ENCODE measurements around the gene SHC4. TPM values are rescaled to one million over a fixed set of nuclear protein-coding genes. Genes with fewer than 3 reads are reported as not detected.

Gene SHC4
- polyA plus RNA-seq, 3 donors, result 0.09 to 1.9 (median 0.15) TPM

DNA sequence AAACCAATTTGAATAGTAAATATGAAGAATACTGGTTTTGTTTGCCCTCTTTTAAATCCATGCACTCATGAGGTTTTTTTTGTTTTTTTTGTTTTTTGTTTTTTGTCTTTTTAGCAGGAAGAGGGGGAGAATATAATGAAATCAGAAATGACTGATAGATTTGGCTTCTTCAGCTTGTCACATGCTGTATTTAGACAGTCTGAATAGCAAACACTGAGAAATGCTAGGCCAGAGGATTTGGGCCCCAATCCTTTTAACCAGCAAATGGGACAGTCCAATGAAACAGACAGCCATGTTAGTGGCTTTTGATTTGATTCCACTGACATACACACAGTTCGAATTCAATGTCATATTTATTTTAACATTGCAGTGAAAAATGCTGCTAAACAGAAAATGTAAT, 138.6 kb downstream of the SHC4 start:
- 78 to 100% (median 85%) methylated on average over 1 of the region's 1 CpG for WGBS, 3 donors
- no peak overlapping the region for H3K27ac ChIP-seq (ENCODE audit: low read depth, low read length)

DNA sequence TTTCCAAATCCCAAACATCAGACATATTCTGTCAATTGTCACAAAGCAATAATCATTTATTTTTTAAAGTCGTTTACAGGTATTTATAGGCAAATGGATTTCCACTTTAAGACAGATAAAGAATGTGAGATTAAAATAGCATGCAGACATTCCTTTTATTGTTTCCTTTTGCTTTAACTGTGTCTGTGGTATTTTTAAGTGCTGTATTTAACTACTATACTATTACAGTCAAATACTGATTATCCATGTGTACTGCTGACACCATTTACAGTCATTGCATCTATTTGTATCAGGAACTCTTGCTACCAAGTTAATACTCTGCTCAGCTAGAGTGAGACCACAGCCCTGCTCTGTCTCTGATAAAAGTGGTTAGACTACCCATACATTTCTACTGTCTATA, 140.0 kb downstream of the SHC4 start:
- 37 to 61% (median 53%) methylated on average over 1 of the region's 1 CpG for WGBS, 3 donors
- no peak overlapping the region for H3K27ac ChIP-seq (ENCODE audit: low read depth, low read length)

- 6 to 30% (median 26%) methylated on average over 1 of the region's 1 CpG for WGBS, 3 donors
- no peak overlapping the region for H3K27ac ChIP-seq (ENCODE audit: low read depth, low read length)
Observed at GRCh38 chr15:48823237-48823636, 140.5 kb downstream of the SHC4 start.

- WGBS, 3 donors, result 80 to 86% (median 84%) methylated on average over 2 of the region's 2 CpGs
- no peak overlapping the region for H3K27ac ChIP-seq (ENCODE audit: low read depth, low read length)
Observed at GRCh38 chr15:48814286-48814685, 149.4 kb downstream of the SHC4 start.

GRCh38 chr15:48811325-48811958, 152.3 kb downstream of the SHC4 start:
- H3K27ac ChIP-seq (ENCODE audit: low read depth, low read length), result no peak overlapping the region
- 6 to 12% (median 12%) methylated on average over 25 of the region's 25 CpGs for WGBS, 3 donors

DNA sequence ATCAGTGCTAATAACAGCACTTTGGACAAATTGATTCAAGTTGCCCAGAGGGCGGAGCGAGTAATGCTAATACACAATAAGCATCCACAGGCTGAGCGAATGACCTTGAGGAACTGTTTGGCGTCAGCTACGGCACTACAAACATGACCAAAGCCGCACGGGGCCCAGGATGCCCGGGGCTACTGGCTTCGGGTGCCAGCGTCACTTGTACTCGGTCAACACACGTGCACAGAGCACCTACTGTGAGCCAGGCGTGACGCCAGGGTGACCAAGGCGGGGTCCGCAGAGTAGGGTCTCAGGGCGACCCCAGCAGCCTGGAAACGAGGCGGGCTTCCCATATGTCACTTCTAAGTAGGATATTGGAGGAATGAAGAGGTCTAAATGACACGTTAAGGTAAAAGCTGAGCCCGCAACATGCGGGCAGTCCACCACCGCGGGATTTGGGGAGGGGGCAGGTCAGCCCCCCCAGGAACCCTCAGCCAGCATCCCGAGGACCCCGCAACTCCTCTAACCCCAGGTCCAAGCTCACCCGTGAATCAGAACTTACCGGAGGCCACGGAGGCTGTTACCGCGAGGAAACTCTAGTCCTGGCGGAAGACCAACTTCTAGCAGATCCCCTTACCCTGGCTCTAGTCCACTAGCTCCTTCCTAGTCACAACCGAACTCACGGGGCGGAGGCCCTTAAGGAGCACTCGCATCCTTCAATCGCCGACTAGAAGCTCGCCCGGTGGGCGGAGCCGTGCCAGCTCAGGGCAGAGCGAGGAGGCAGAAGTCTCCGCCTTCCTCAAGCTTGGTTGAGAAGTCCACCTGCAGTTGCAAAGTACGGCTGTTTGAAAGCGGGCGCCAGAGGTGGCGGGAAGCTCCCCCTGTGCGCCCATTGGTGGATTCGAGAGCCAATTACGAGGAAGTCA, 153.1 kb downstream of the SHC4 start, which contains the start of gene CEP152:
Gene CEP152, minus strand, starts transcription at position 656 of the 911 bp plus-strand sequence. CDS start 5,420 bp downstream, outside the sequence.
- WGBS, 3 donors, result 0 to 1% (median 1%) methylated on average over 51 of the region's 51 CpGs
- no peak within 1 kb of the TSS for H3K27ac ChIP-seq (ENCODE audit: low read depth, low read length)

- no peak overlapping the region for H3K27ac ChIP-seq (ENCODE audit: low read depth, low read length)
- WGBS, 3 donors, result 25 to 60% (median 39%) methylated on average over 2 of the region's 2 CpGs
Observed at GRCh38 chr15:48806151-48806550, 157.6 kb downstream of the SHC4 start.

DNA sequence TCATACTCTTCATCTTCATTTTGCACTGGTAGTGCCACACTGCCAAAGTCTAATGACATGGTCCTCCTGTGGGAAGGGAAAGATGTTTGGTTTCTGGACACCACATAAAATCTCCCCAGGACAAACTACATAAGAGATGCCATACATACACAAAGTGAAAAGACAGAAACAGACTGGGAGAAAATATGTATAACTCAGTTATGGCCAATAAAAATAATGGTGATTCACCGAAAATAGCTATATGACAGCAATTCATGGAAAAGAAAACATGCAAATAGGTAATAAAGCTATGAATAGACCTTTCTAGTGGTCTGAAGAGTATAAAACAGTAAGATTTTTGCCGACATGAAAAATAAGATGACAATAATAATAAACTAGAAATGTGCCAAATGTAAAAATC, 158.1 kb downstream of the SHC4 start:
- H3K27ac ChIP-seq (ENCODE audit: low read depth, low read length), result no peak overlapping the region
- WGBS, 3 donors, result 43 to 93% (median 81%) methylated on average over 2 of the region's 2 CpGs

- WGBS, 3 donors, result 58 to 100% (median 99%) methylated on average over 2 of the region's 2 CpGs
- H3K27ac ChIP-seq (ENCODE audit: low read depth, low read length), result no peak overlapping the region
Observed at GRCh38 chr15:48803877-48804276, 159.8 kb downstream of the SHC4 start.

DNA sequence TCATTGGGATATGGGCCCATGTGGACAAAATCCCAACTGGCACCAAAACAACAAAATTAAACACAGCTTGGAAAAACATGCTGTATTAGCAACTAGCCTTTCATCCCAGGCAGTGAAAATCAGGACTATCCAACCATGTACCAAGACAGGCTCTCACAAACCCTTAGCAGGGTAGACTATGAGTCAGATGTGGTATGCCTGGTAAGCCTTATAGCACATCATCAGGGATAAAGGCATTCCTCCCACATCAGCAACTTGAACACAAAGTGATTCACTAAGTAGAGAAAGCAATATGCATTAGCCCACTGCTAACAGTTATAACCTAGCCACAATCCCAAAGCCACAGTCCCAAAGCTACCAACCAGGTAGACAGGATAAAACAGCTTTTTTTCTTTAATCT, 160.9 kb downstream of the SHC4 start:
- no peak overlapping the region for H3K27ac ChIP-seq (ENCODE audit: low read depth, low read length)

GRCh38 chr15:48802257-48802656, 161.5 kb downstream of the SHC4 start:
- WGBS, 3 donors, result 78 to 79% (median 79%) methylated on average over 3 of the region's 3 CpGs
- no peak overlapping the region for H3K27ac ChIP-seq (ENCODE audit: low read depth, low read length)

GRCh38 chr15:48800811-48801455, 162.8 kb downstream of the SHC4 start:
- no peak overlapping the region for H3K27ac ChIP-seq (ENCODE audit: low read depth, low read length)
- 16 to 39% (median 17%) methylated on average over 4 of the region's 4 CpGs for WGBS, 3 donors

GRCh38 chr15:48800245-48800644, 163.5 kb downstream of the SHC4 start:
- H3K27ac ChIP-seq (ENCODE audit: low read depth, low read length), result no peak overlapping the region
- WGBS, 3 donors, result 51 to 91% (median 70%) methylated on average over 1 of the region's 1 CpG

DNA sequence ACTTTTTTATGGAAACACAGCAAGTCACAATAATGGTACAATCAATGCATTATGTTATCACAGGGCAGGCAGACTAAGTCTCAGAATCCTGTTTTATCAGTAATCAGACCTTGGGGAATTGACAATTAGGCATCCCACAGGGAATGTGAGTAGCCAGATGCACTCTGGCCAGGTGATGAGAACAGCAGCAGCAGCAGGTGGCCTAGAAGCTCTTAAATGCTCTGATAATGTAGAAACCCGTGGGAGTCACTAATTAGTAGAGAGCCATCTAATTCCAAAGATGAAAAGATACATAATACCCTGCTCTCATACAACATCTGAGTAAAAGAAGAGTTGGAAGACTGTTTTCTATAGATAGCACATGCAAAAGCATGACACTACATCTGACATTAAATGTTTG, 165.4 kb downstream of the SHC4 start:
- no peak overlapping the region for H3K27ac ChIP-seq (ENCODE audit: low read depth, low read length)
- WGBS, 3 donors, result 74 to 80% (median 75%) methylated on average over 1 of the region's 1 CpG

DNA sequence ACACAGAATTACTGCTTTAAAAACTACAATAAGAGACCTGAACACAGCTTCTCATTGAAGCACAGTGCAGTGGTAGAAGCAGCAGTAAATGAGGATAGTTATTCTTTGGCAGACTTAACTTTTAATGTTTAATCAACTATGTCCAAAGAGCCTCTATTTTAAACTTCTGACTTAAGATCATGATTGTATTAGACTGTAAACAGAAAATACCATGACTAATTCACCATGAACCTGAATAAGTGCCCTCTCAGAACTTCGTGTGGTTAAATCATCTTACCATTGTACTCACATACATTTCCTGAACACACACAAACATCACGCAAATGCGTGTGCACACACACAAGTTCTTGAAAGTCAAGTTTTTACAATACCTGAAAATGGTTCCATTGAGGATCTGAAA, 166.8 kb downstream of the SHC4 start:
- 64 to 81% (median 65%) methylated on average over 3 of the region's 3 CpGs for WGBS, 3 donors

GRCh38 chr15:48796521-48796920, 167.2 kb downstream of the SHC4 start:
- no peak overlapping the region for H3K27ac ChIP-seq (ENCODE audit: low read depth, low read length)
- 83 to 95% (median 84%) methylated on average over 3 of the region's 3 CpGs for WGBS, 3 donors

More for the DNA sequence above, 166.8 kb downstream of the SHC4 start:
- H3K27ac ChIP-seq (ENCODE audit: low read depth, low read length), result no peak overlapping the region

GRCh38 chr15:48795901-48796300, 167.8 kb downstream of the SHC4 start:
- 86 to 90% (median 88%) methylated on average over 3 of the region's 3 CpGs for WGBS, 3 donors
- H3K27ac ChIP-seq (ENCODE audit: low read depth, low read length), result no peak overlapping the region

DNA sequence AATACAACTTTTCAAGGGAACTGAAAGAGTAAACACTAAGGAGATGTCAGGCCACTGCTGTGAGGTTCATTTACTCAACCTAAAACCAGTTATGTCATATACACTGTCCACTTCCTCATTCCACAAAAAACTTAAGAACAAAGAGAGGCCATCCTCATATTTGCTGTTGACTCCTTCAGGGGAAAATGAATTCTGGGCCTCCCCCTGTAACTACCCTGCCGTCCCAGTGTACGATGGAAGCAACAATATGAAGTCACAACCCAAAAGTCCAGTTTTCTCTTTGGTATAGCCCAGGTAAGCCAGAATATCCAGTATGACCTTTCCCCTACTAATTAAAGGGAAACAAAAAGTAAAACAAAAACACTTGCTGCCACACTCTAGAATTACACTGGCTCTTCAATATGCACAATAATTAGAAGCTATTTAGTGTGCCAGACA, 169.0 kb downstream of the SHC4 start:
- whole genome bisulfite sequencing, 3 donors, result 74 to 94% (median 78%) methylated on average over 2 of the region's 2 CpGs
- no peak overlapping the region for H3K27ac ChIP-seq (ENCODE audit: low read depth, low read length)

- WGBS, 3 donors, result 60 to 91% (median 72%) methylated on average over 3 of the region's 3 CpGs
- H3K27ac ChIP-seq (ENCODE audit: low read depth, low read length), result no peak overlapping the region
Observed at GRCh38 chr15:48792408-48792807, 171.3 kb downstream of the SHC4 start.

Measured in adipose tissue (tissue), 3 donors.